C4-2B (cell line): ENCODE results near the gene KIF15.

ENCODE experiments used
- ZFX ChIP-seq: fragments of 450-650 bp; IDR thresholded peaks from 2 replicates; pipeline ENCODE4 v1.6.1; 2017
- TF ChIP-seq, protein P1 (sequence below): fragments of 450-650 bp; conservative IDR thresholded peaks from 2 replicates; pipeline ENCODE4 v1.5.1; 2017; ENCODE audit warnings: mild to moderate bottlenecking

DNA sequence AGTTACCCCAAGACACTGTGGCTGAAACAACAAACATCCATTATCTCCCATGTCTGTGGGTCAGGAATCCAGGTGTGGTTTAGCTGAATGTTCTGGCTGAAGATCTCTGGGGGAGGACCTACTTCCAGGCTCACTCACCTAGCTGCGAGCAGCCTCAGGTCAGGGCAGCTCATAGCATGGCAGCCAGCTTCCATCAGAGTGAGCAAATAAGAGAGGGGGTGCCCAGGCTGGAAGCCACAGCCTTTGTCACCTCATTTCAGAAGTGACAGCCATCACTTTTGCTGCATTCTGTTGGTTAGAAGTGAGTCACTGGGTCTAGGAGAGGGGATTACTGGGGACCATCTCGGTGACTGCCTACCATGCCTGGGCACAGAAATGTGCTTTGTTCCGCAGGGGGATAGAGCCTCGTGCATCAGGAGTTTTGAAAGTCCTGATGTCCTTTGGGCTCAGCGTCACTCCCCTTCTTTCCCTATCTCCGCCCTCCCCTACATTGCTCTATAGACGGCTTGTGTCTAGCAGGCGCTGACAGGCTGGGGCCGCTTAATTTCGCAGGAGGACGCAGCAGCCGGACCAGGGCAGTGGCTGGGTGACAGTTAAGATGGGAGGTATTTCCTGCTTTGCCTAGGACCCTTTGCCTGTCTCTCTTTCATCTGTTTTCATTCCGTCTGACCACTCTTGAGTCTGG lies 138.2 kb downstream of the KIF15 start:
- TF ChIP-seq, protein P1, sequence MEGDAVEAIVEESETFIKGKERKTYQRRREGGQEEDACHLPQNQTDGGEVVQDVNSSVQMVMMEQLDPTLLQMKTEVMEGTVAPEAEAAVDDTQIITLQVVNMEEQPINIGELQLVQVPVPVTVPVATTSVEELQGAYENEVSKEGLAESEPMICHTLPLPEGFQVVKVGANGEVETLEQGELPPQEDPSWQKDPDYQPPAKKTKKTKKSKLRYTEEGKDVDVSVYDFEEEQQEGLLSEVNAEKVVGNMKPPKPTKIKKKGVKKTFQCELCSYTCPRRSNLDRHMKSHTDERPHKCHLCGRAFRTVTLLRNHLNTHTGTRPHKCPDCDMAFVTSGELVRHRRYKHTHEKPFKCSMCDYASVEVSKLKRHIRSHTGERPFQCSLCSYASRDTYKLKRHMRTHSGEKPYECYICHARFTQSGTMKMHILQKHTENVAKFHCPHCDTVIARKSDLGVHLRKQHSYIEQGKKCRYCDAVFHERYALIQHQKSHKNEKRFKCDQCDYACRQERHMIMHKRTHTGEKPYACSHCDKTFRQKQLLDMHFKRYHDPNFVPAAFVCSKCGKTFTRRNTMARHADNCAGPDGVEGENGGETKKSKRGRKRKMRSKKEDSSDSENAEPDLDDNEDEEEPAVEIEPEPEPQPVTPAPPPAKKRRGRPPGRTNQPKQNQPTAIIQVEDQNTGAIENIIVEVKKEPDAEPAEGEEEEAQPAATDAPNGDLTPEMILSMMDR, result no peak
- no peak for TF ChIP-seq ZFX
